B cell (primary cell): ENCODE results near the gene SPTBN2.

Source experiments
- EZH2 ChIP-seq: IDR thresholded peaks from 2 replicates; pipeline ENCODE4 v1.6.1; 2012; ENCODE audit warnings: borderline replicate concordance, low read depth, mild to moderate bottlenecking, moderate library complexity, low read length; ENCODE audit not compliant: insufficient read depth, poor library complexity, severe bottlenecking
- TF ChIP-seq, protein P1 (sequence below): fragments of 200-600 bp; IDR thresholded peaks from one replicate; pipeline ENCODE4 v1.8.0; 2022; ENCODE audit warnings: antibody characterized with exemption, mild to moderate bottlenecking

DNA sequence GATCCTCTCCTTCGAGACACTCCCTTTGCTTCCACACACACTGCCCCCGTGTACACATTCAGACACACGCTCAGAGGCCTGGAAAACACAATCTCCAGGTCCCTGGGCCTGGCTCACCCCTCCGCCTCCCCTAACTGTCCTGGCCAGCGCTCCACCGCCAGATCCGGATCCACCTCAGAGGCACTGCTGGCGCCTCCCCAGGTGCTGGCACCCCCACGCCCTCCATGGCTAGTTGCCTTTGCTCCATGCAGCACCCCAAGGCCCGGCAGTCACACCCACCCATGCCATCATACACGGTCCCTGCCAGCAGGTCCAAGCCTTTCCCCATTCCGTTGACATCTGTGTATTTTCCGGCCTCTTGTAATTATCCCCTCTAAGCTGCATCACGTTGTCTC is 11.1 kb downstream of the SPTBN2 start:
- TF ChIP-seq, protein P1, sequence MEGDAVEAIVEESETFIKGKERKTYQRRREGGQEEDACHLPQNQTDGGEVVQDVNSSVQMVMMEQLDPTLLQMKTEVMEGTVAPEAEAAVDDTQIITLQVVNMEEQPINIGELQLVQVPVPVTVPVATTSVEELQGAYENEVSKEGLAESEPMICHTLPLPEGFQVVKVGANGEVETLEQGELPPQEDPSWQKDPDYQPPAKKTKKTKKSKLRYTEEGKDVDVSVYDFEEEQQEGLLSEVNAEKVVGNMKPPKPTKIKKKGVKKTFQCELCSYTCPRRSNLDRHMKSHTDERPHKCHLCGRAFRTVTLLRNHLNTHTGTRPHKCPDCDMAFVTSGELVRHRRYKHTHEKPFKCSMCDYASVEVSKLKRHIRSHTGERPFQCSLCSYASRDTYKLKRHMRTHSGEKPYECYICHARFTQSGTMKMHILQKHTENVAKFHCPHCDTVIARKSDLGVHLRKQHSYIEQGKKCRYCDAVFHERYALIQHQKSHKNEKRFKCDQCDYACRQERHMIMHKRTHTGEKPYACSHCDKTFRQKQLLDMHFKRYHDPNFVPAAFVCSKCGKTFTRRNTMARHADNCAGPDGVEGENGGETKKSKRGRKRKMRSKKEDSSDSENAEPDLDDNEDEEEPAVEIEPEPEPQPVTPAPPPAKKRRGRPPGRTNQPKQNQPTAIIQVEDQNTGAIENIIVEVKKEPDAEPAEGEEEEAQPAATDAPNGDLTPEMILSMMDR = no peak
- TF ChIP-seq EZH2 = no peak
